ENCODE data around the gene PALM2AKAP2.

Gene PALM2AKAP2

GRCh38 chr9:109755040-109755439, 25.0 kb upstream of the PALM2AKAP2 start:
- DNase-seq (ENCODE audit: low read depth) = no peak
- H3K4me3 ChIP-seq (ENCODE audit: control insufficient read depth, low read depth, low read length) = no peak overlapping the region
- no peak for TF ChIP-seq CTCF (IDR thresholded peaks at IDR 0.05; ENCODE audit: control insufficient read depth, insufficient read depth, low read depth, low read length, missing control alignments)

GRCh38 chr9:109759589-109759988, 20.4 kb upstream of the PALM2AKAP2 start:
- H3K4me3 ChIP-seq (ENCODE audit: control insufficient read depth, low read depth, low read length) = no peak overlapping the region
- no peak for DNase-seq (ENCODE audit: low read depth)
- no peak for TF ChIP-seq CTCF (IDR thresholded peaks at IDR 0.05; ENCODE audit: control insufficient read depth, insufficient read depth, low read depth, low read length, missing control alignments)

GRCh38 chr9:109765278-109765677, 14.7 kb upstream of the PALM2AKAP2 start:
- H3K4me3 ChIP-seq (ENCODE audit: control insufficient read depth, low read depth, low read length) = no peak overlapping the region
- DNase-seq (ENCODE audit: low read depth) = no peak
- TF ChIP-seq CTCF (IDR thresholded peaks at IDR 0.05; ENCODE audit: control insufficient read depth, insufficient read depth, low read depth, low read length, missing control alignments) = no peak

- H3K4me3 ChIP-seq (ENCODE audit: control insufficient read depth, low read depth, low read length) = no peak overlapping the region
- no peak for DNase-seq (ENCODE audit: low read depth)
- no peak for TF ChIP-seq CTCF (IDR thresholded peaks at IDR 0.05; ENCODE audit: control insufficient read depth, insufficient read depth, low read depth, low read length, missing control alignments)
These were observed 14.2 kb upstream of the PALM2AKAP2 start for GRCh38 chr9:109765830-109766229.

GRCh38 chr9:109766351-109766750, 13.6 kb upstream of the PALM2AKAP2 start:
- no peak overlapping the region for H3K4me3 ChIP-seq (ENCODE audit: control insufficient read depth, low read depth, low read length)
- DNase-seq (ENCODE audit: low read depth) = peak; percentile 93
- TF ChIP-seq CTCF (IDR thresholded peaks at IDR 0.05; ENCODE audit: control insufficient read depth, insufficient read depth, low read depth, low read length, missing control alignments) = no peak

GRCh38 chr9:109767404-109767803, 12.6 kb upstream of the PALM2AKAP2 start:
- no peak for DNase-seq (ENCODE audit: low read depth)
- no peak for TF ChIP-seq CTCF (IDR thresholded peaks at IDR 0.05; ENCODE audit: control insufficient read depth, insufficient read depth, low read depth, low read length, missing control alignments)
- no peak overlapping the region for H3K4me3 ChIP-seq (ENCODE audit: control insufficient read depth, low read depth, low read length)

- DNase-seq (ENCODE audit: low read depth) = no peak
- H3K4me3 ChIP-seq (ENCODE audit: control insufficient read depth, low read depth, low read length) = no peak overlapping the region
- TF ChIP-seq CTCF (IDR thresholded peaks at IDR 0.05; ENCODE audit: control insufficient read depth, insufficient read depth, low read depth, low read length, missing control alignments) = no peak
These were observed 12.2 kb upstream of the PALM2AKAP2 start for GRCh38 chr9:109767814-109768213.

Measured in AG09309 (cell line).